PFSK-1 (cell line): ENCODE measurements around the gene CLMN.

ENCODE experiments used
- FOXP2 ChIP-seq: optimal IDR thresholded peaks from 2 replicates; pipeline ENCODE3; 2011; ENCODE audit warnings: borderline replicate concordance, control low read depth, inconsistent platforms; ENCODE audit not compliant: insufficient read depth; ENCODE audit errors: extremely low read length, extremely low read depth
- POLR2AphosphoS5 ChIP-seq: IDR thresholded peaks from 2 replicates; pipeline ENCODE4 v1.6.1; 2012; ENCODE audit warnings: low read depth, mild to moderate bottlenecking, control low read depth, low read length, moderate library complexity
- REST ChIP-seq, 2 experiments: IDR thresholded peaks; 2 replicates each; pipeline versions ENCODE4 v1.6.1 to v1.8.0; 2011 to 2012; ENCODE audit warnings: low read depth in 2 of 2, low read length in 2 of 2, control low read depth in 1 of 2, inconsistent platforms in 1 of 2, mild to moderate bottlenecking in 1 of 2, moderate library complexity in 1 of 2; ENCODE audit not compliant: insufficient read depth in 1 of 2
- SIN3A ChIP-seq: IDR thresholded peaks from 2 replicates; pipeline ENCODE4 v1.6.1; 2012; ENCODE audit warnings: mild to moderate bottlenecking, low read length, moderate library complexity, borderline replicate concordance; ENCODE audit not compliant: insufficient read depth
- TAF1 ChIP-seq: IDR thresholded peaks from 2 replicates; pipeline ENCODE4 v1.6.1; 2012; ENCODE audit warnings: low read length, control low read depth, borderline replicate concordance; ENCODE audit not compliant: insufficient read depth

CLMN gene

GRCh38 chr14:95339301-95339865 lies 19.7 kb upstream of the CLMN start:
- TF ChIP-seq SIN3A (no peak), FOXP2 (no peak), REST (IDR thresholded peaks at IDR 0.05; ENCODE audit: insufficient read depth in 1 of 2, low read depth in 2 of 2, low read length in 2 of 2) (no peak), POLR2AphosphoS5 (no peak)

- no peak for TF ChIP-seq TAF1
- no peak for TF ChIP-seq REST (IDR thresholded peaks at IDR 0.05; ENCODE audit: insufficient read depth in 1 of 2, low read depth in 2 of 2, low read length in 2 of 2)
- TF ChIP-seq POLR2AphosphoS5, result no peak
- TF ChIP-seq SIN3A, result no peak
- no peak for TF ChIP-seq FOXP2
Measured at GRCh38 chr14:95338436-95338835, 18.7 kb upstream of the CLMN start.

- no peak for TF ChIP-seq REST (IDR thresholded peaks at IDR 0.05; ENCODE audit: insufficient read depth in 1 of 2, low read depth in 2 of 2, low read length in 2 of 2)
- no peak for TF ChIP-seq POLR2AphosphoS5
- no peak for TF ChIP-seq SIN3A
- TF ChIP-seq FOXP2, result no peak
- TF ChIP-seq TAF1, result no peak
Measured at GRCh38 chr14:95337041-95337595, 17.4 kb upstream of the CLMN start.

DNA sequence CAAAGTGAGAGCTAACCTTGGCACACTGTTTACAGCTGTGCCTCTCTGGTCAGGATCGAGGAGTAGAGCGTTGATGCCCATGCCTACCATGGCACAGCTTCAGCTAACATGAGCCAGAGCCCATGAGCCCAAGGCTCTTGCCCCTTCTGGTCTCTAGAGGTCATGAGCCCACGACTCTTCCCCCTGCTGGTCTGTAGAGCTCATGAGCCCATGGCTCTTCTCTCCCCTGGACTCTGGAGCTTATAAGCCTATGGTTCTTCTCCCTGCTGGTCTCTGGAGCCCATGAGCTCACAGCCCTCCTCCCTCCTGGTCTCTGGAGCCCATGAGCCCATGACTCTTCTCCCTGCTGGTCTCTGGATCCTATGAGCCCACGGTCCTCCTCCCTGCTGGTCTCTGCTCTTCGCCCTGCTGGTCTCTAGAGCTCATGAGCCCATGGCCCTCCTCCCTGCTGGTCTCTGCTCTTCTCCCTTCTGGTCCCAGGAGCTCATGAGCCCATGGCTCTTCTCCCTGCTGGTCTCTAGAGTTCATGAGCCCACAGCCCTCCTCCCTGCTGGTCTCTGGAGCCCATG lies 16.6 kb upstream of the CLMN start:
- TF ChIP-seq POLR2AphosphoS5 (no peak), TAF1 (no peak), SIN3A (no peak), FOXP2 (no peak), REST (IDR thresholded peaks at IDR 0.05; ENCODE audit: insufficient read depth in 1 of 2, low read depth in 2 of 2, low read length in 2 of 2) (no peak)
